Endothelial cell of umbilical vein (primary cell): ENCODE measurements around the gene UTS2B. TPM values are rescaled to one million over a fixed set of nuclear protein-coding genes. Genes with fewer than 3 reads are reported as not detected.

Experiments
- BruUV-seq: library from RNA; stranded (reverse); fragments of 400-500 nt; replicated peaks from 2 replicates; lab custom pipeline; 2021; lab: Mats Ljungman, UMichigan
- CTCF ChIA-PET: fragments of 300-600, 350-600 bp; sonication (Branson Sonifier 250); formaldehyde crosslinking; loops from one replicate; lab custom pipeline; 2021; ENCODE audit warnings: antibody characterized with exemption, inconsistent platforms; lab: Charles Lee
- POLR2A ChIA-PET: fragments of 300-600, 350-600 bp; sonication (Branson Sonifier 250); formaldehyde crosslinking; loops from one replicate; lab custom pipeline; 2021; ENCODE audit warnings: antibody characterized with exemption, inconsistent platforms; lab: Charles Lee
- DNase-seq: peaks from one replicate; pipeline ENCODE4 v3.0.0-alpha.2; 2011; ENCODE audit warnings: low read depth, low spot score
- FAIRE-seq: peaks from 2 replicates; lab custom pipeline; 2011; peaks lifted over from hg19 to GRCh38; lab: Jason Lieb, UNC
- H2AFZ ChIP-seq: 2 replicates; pipeline ENCODE4 v1.6.0; 2012; ENCODE audit warnings: low read depth, low read length, control low read depth, inconsistent platforms
- H3K27ac ChIP-seq: 2 replicates; pipeline ENCODE4 v1.5.1; 2011; ENCODE audit warnings: low read depth, mild to moderate bottlenecking, control low read depth, low read length, moderate library complexity; ENCODE audit not compliant: insufficient read depth
- H3K27me3 ChIP-seq, 2 experiments: 2 replicates each; pipeline versions ENCODE4 v1.6.0 to v1.6.1; 2011; ENCODE audit warnings: low read length in 2 of 2, mixed read lengths in 1 of 2; ENCODE audit not compliant: control insufficient read depth in 2 of 2, insufficient read depth in 2 of 2
- H3K36me3 ChIP-seq, 2 experiments: 2 replicates in 1 of 2; 3 replicates in 1 of 2; pipeline ENCODE4 v1.5.1; 2011; ENCODE audit warnings: low read length in 2 of 2, mild to moderate bottlenecking in 1 of 2, moderate library complexity in 1 of 2; ENCODE audit not compliant: control insufficient read depth in 2 of 2, insufficient read depth in 2 of 2; ENCODE audit errors: extremely low read depth in 1 of 2
- H3K4me1 ChIP-seq: 3 replicates; pipeline ENCODE4 v1.5.1; 2011; ENCODE audit warnings: mild to moderate bottlenecking, low read length; ENCODE audit not compliant: control insufficient read depth, insufficient read depth; ENCODE audit errors: extremely low read depth
- H3K4me2 ChIP-seq: 2 replicates; pipeline ENCODE4 v1.6.1; 2011; ENCODE audit warnings: low read length, control low read depth, mixed read lengths; ENCODE audit not compliant: insufficient read depth
- H3K4me3 ChIP-seq, 3 experiments: fragments of 200-600 bp in 1 of 3; sonication (generic), shearing (Covaris generic) in 1 of 3; replicated peaks in 1 of 3; 2 replicates each; pipeline ENCODE4 v1.5.1; 2011 to 2016; ENCODE audit warnings: control low read depth in 3 of 3, low read length in 3 of 3, mild to moderate bottlenecking in 2 of 3, inconsistent platforms in 1 of 3, low read depth in 1 of 3, moderate library complexity in 1 of 3; ENCODE audit not compliant: insufficient read depth in 1 of 3
- H3K79me2 ChIP-seq: 2 replicates; pipeline ENCODE4 v1.6.0; 2012; ENCODE audit warnings: low read length, inconsistent platforms; ENCODE audit not compliant: control insufficient read depth, insufficient read depth
- H3K9ac ChIP-seq: replicated peaks from 2 replicates; pipeline ENCODE3; 2011; ENCODE audit warnings: low read length, control low read depth; ENCODE audit not compliant: insufficient read depth; ENCODE audit errors: extremely low read depth
- H3K9me1 ChIP-seq: replicated peaks from 3 replicates; pipeline ENCODE4 v1.6.0; 2011; ENCODE audit warnings: mild to moderate bottlenecking, low read length; ENCODE audit not compliant: control insufficient read depth, insufficient read depth; ENCODE audit errors: extremely low read depth
- H3K9me3 ChIP-seq: replicated peaks from 2 replicates; pipeline ENCODE4 v1.5.1; 2012; ENCODE audit warnings: low read length, inconsistent platforms; ENCODE audit not compliant: control insufficient read depth, insufficient read depth
- H4K20me1 ChIP-seq: replicated peaks from 2 replicates; pipeline ENCODE3; 2011; ENCODE audit warnings: mild to moderate bottlenecking, low read length; ENCODE audit not compliant: control insufficient read depth, insufficient read depth; ENCODE audit errors: extremely low read depth
- EZH2 ChIP-seq: IDR thresholded peaks from 2 replicates; pipeline ENCODE4 v1.6.1; 2012; ENCODE audit warnings: borderline replicate concordance, low read depth, mild to moderate bottlenecking, moderate library complexity, low read length, inconsistent platforms; ENCODE audit not compliant: severe bottlenecking
- FOS ChIP-seq: IDR thresholded peaks from 2 replicates; pipeline ENCODE4 v1.6.1; 2011; ENCODE audit warnings: mild to moderate bottlenecking, low read length, moderate library complexity, borderline replicate concordance; ENCODE audit not compliant: insufficient read depth
- GATA2 ChIP-seq: IDR thresholded peaks from 2 replicates; pipeline ENCODE4 v1.7.0; 2011; ENCODE audit warnings: low read depth, mild to moderate bottlenecking, moderate library complexity, mixed read lengths, low read length; ENCODE audit not compliant: insufficient read length, insufficient read depth
- JUN ChIP-seq: IDR thresholded peaks from 2 replicates; pipeline ENCODE4 v1.6.1; 2011; ENCODE audit warnings: borderline replicate concordance, low read depth; ENCODE audit not compliant: insufficient read length, insufficient read depth
- MAX ChIP-seq: IDR thresholded peaks from 2 replicates; pipeline ENCODE4 v1.6.1; 2011; ENCODE audit not compliant: insufficient read depth, insufficient read length
- MYC ChIP-seq: IDR thresholded peaks from one replicate; pipeline ENCODE4 v1.6.1; 2011; ENCODE audit warnings: mild to moderate bottlenecking, low read depth, low read length
- POLR2A ChIP-seq: IDR thresholded peaks from 2 replicates; pipeline ENCODE4 v1.6.1; 2012; ENCODE audit warnings: low read depth, mild to moderate bottlenecking, control low read depth, low read length
- POLR2AphosphoS5 ChIP-seq: IDR thresholded peaks from 2 replicates; pipeline ENCODE4 v1.6.1; 2012; ENCODE audit warnings: low read depth, mild to moderate bottlenecking, control low read depth, low read length, moderate library complexity; ENCODE audit not compliant: insufficient read depth
- dilution Hi-C: fragments of 300-500 bp; cut with MboI; formaldehyde crosslinking; loops from one replicate; pipeline ENCODE4 v1.15.0; 2019; ENCODE audit warnings: low sequenced_read_pairs; ENCODE audit not compliant: extremely low pct_ligation_motif_present
- intact Hi-C: fragments of 100-400 bp; cut with micrococcal nuclease; formaldehyde crosslinking; loops from one replicate; pipeline ENCODE4 v1.10.0; 2022
- polyA plus RNA-seq, 4 experiments: library from polyadenylated mRNA; depleted of rRNA in 3 of 4; stranded (reverse) in 3 of 4; unstranded in 1 of 4; fragments of >200 nt; gene quantifications; 2 replicates each; pipeline versions ENCODE4 v1.2.1 to v1.2.3, GENCODE V29; 2011 to 2012; ENCODE audit warnings: missing spikeins in 1 of 4
- total RNA-seq: library from RNA; stranded (reverse); gene quantifications from 2 replicates; pipeline ENCODE4 v1.2.3, GENCODE V29; 2021
- TF ChIP-seq, protein P1 (sequence below), 2 donors: IDR thresholded peaks; 1 replicate in 1 of 2; 2 replicates in 1 of 2; pipeline ENCODE4 v1.5.1; 2011; ENCODE audit warnings: low read length in 2 of 2, mild to moderate bottlenecking in 2 of 2, moderate library complexity in 2 of 2, control low read depth in 1 of 2, inconsistent platforms in 1 of 2, low read depth in 1 of 2; ENCODE audit not compliant: insufficient read depth in 1 of 2; ENCODE audit errors: extremely low read depth in 1 of 2

Gene UTS2B
- total and polyA plus RNA-seq, 2 donors (not counting 3 experiments of a cell fraction or from before 2014, with no cell fraction given) = 0.21 to 1.1 TPM

DNA sequence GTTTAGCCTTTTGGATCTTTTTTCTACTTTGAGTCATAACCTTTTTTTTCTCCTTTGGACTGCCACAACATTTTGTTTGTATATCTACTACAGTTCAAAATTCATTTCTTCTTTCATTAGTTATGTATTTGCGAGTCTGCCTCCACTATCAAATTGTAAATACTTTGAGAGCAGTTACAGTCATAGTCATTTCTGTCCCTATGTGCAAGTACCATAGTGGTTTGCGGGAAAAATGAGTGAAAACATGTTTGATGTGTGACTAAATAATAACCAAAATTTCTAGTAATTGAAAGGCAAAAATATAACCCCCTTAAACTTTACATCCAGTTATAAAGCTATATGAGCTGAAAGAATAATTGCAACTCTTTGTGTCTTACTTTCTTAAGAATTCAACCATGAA lies 46.9 kb downstream of the UTS2B start:
- no peaks in the 10 kb centered on the region for H4K20me1 ChIP-seq
- intact Hi-C loops (no loop called here), dilution Hi-C loops (no loop called here)
- no peak overlapping the region for H3K4me2 ChIP-seq
- no peak overlapping the region for H3K9ac ChIP-seq
- no peaks in the 10 kb centered on the region for H3K36me3 ChIP-seq
- H3K79me2 ChIP-seq = no peaks in the 10 kb centered on the region
- no TSS peak for BruUV-seq
- no peak for FAIRE-seq
- no peaks in the 10 kb centered on the region for H3K4me1 ChIP-seq
- no peak for TF ChIP-seq POLR2AphosphoS5
- TF ChIP-seq FOS = no peak
- TF ChIP-seq MYC = no peak
- TF ChIP-seq EZH2 = no peak
- TF ChIP-seq, protein P1, sequence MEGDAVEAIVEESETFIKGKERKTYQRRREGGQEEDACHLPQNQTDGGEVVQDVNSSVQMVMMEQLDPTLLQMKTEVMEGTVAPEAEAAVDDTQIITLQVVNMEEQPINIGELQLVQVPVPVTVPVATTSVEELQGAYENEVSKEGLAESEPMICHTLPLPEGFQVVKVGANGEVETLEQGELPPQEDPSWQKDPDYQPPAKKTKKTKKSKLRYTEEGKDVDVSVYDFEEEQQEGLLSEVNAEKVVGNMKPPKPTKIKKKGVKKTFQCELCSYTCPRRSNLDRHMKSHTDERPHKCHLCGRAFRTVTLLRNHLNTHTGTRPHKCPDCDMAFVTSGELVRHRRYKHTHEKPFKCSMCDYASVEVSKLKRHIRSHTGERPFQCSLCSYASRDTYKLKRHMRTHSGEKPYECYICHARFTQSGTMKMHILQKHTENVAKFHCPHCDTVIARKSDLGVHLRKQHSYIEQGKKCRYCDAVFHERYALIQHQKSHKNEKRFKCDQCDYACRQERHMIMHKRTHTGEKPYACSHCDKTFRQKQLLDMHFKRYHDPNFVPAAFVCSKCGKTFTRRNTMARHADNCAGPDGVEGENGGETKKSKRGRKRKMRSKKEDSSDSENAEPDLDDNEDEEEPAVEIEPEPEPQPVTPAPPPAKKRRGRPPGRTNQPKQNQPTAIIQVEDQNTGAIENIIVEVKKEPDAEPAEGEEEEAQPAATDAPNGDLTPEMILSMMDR (IDR thresholded peaks at IDR 0.05; ENCODE audit: extremely low read depth in 1 of 2, insufficient read depth in 1 of 2, low read depth in 1 of 2, low read length in 2 of 2) = no peak
- no peak for TF ChIP-seq MAX
- TF ChIP-seq JUN = no peak
- no peak for TF ChIP-seq POLR2A
- TF ChIP-seq GATA2 = no peak
- H2AFZ ChIP-seq = no peak overlapping the region
- H3K9me1 ChIP-seq = no peaks in the 10 kb centered on the region
- H3K27me3 ChIP-seq = no peaks in the 10 kb centered on the region
- POLR2A ChIA-PET = no interaction called here
- DNase-seq = no peak
- CTCF ChIA-PET = no interaction called here
- H3K9me3 ChIP-seq = no peaks in the 10 kb centered on the region
- no peak overlapping the region for H3K27ac ChIP-seq
- H3K4me3 ChIP-seq = no peak overlapping the region
